ENCODE results near the gene SLC14A1.

Gene SLC14A1

GRCh38 chr18:45739268-45739667 lies 15.3 kb downstream of the SLC14A1 start:
- no peak for DNase-seq (ENCODE audit: low read depth, low spot score)
- TF ChIP-seq EZH2 (IDR thresholded peaks at IDR 0.05) (no peak), FOXP2 (optimal IDR thresholded peaks at IDR 0.05; ENCODE audit: control extremely low read depth, extremely low read length, insufficient read depth) (no peak), POLR2AphosphoS5 (IDR thresholded peaks at IDR 0.05; ENCODE audit: borderline replicate concordance, low read depth, low read length) (no peak)
- Histone ChIP-seq H3K27ac (no peak overlapping the region), H3K9ac (ENCODE audit: insufficient read length) (no peak overlapping the region), H3K36me3 (ENCODE audit: insufficient read depth, low read length) (no peaks in the 10 kb centered on the region), H3K4me3 (no peak overlapping the region), H3K9me3 (ENCODE audit: low read depth, low read length) (no peaks in the 10 kb centered on the region)

- Histone ChIP-seq H3K27ac (no peak overlapping the region), H3K9ac (ENCODE audit: insufficient read length) (no peak overlapping the region), H3K9me3 (ENCODE audit: low read depth, low read length) (no peaks in the 10 kb centered on the region), H3K4me3 (no peak overlapping the region), H3K36me3 (ENCODE audit: insufficient read depth, low read length) (no peaks in the 10 kb centered on the region)
- DNase-seq (ENCODE audit: low read depth, low spot score): no peak
- no peak for TF ChIP-seq EZH2 (IDR thresholded peaks at IDR 0.05)
Measured at GRCh38 chr18:45739848-45740247, 15.9 kb downstream of the SLC14A1 start.

GRCh38 chr18:45741056-45741455 lies 17.1 kb downstream of the SLC14A1 start:
- TF ChIP-seq EZH2 (IDR thresholded peaks at IDR 0.05) (no peak), POLR2AphosphoS5 (IDR thresholded peaks at IDR 0.05; ENCODE audit: borderline replicate concordance, low read depth, low read length) (no peak), FOXP2 (optimal IDR thresholded peaks at IDR 0.05; ENCODE audit: control extremely low read depth, extremely low read length, insufficient read depth) (no peak)
- no peaks in the 10 kb centered on the region for H3K36me3 ChIP-seq (ENCODE audit: insufficient read depth, low read length)
- no peaks in the 10 kb centered on the region for H3K9me3 ChIP-seq (ENCODE audit: low read depth, low read length)
- DNase-seq (ENCODE audit: low read depth, low spot score): no peak
- no peak overlapping the region for H3K4me3 ChIP-seq
- H3K9ac ChIP-seq (ENCODE audit: insufficient read length): no peak overlapping the region
- H3K27ac ChIP-seq: no peak overlapping the region

- H3K36me3 ChIP-seq (ENCODE audit: insufficient read depth, low read length): no peaks in the 10 kb centered on the region
- TF ChIP-seq FOXP2 (optimal IDR thresholded peaks at IDR 0.05; ENCODE audit: control extremely low read depth, extremely low read length, insufficient read depth) (no peak), POLR2AphosphoS5 (IDR thresholded peaks at IDR 0.05; ENCODE audit: borderline replicate concordance, low read depth, low read length) (no peak), EZH2 (IDR thresholded peaks at IDR 0.05) (no peak)
- H3K9ac ChIP-seq (ENCODE audit: insufficient read length): no peak overlapping the region
- no peak for DNase-seq (ENCODE audit: low read depth, low spot score)
- no peak overlapping the region for H3K4me3 ChIP-seq
- H3K27ac ChIP-seq: no peak overlapping the region
- no peaks in the 10 kb centered on the region for H3K9me3 ChIP-seq (ENCODE audit: low read depth, low read length)
Measured at GRCh38 chr18:45745817-45746461, 22.0 kb downstream of the SLC14A1 start.

GRCh38 chr18:45748501-45748900 lies 24.5 kb downstream of the SLC14A1 start:
- Histone ChIP-seq H3K27ac (no peak overlapping the region), H3K9me3 (ENCODE audit: low read depth, low read length) (no peaks in the 10 kb centered on the region), H3K4me3 (no peak overlapping the region), H3K9ac (ENCODE audit: insufficient read length) (no peak overlapping the region), H3K36me3 (ENCODE audit: insufficient read depth, low read length) (no peaks in the 10 kb centered on the region)
- DNase-seq (ENCODE audit: low read depth, low spot score): no peak
- no peak for TF ChIP-seq FOXP2 (optimal IDR thresholded peaks at IDR 0.05; ENCODE audit: control extremely low read depth, extremely low read length, insufficient read depth)
- TF ChIP-seq POLR2AphosphoS5 (IDR thresholded peaks at IDR 0.05; ENCODE audit: borderline replicate concordance, low read depth, low read length): no peak
- TF ChIP-seq EZH2 (IDR thresholded peaks at IDR 0.05): no peak

GRCh38 chr18:45749918-45750689 lies 26.1 kb downstream of the SLC14A1 start:
- H3K4me3 ChIP-seq: no peak overlapping the region
- DNase-seq (ENCODE audit: low read depth, low spot score): no peak

GRCh38 chr18:45751766-45752165 lies 27.8 kb downstream of the SLC14A1 start:
- Histone ChIP-seq H3K9ac (ENCODE audit: insufficient read length) (no peak overlapping the region), H3K4me3 (no peak overlapping the region), H3K27ac (no peak overlapping the region), H3K36me3 (ENCODE audit: insufficient read depth, low read length) (no peaks in the 10 kb centered on the region), H3K9me3 (ENCODE audit: low read depth, low read length) (no peaks in the 10 kb centered on the region)
- TF ChIP-seq FOXP2 (optimal IDR thresholded peaks at IDR 0.05; ENCODE audit: control extremely low read depth, extremely low read length, insufficient read depth) (no peak), EZH2 (IDR thresholded peaks at IDR 0.05) (no peak), POLR2AphosphoS5 (IDR thresholded peaks at IDR 0.05; ENCODE audit: borderline replicate concordance, low read depth, low read length) (no peak)
- DNase-seq (ENCODE audit: low read depth, low spot score): no peak

More at GRCh38 chr18:45749918-45750689, 26.1 kb downstream of the SLC14A1 start:
- Histone ChIP-seq H3K27ac (no peak overlapping the region), H3K9me3 (ENCODE audit: low read depth, low read length) (no peaks in the 10 kb centered on the region), H3K36me3 (ENCODE audit: insufficient read depth, low read length) (no peaks in the 10 kb centered on the region), H3K9ac (ENCODE audit: insufficient read length) (no peak overlapping the region)
- TF ChIP-seq FOXP2 (optimal IDR thresholded peaks at IDR 0.05; ENCODE audit: control extremely low read depth, extremely low read length, insufficient read depth): no peak

- H3K9me3 ChIP-seq (ENCODE audit: low read depth, low read length): no peaks in the 10 kb centered on the region
- no peak overlapping the region for H3K4me3 ChIP-seq
- DNase-seq (ENCODE audit: low read depth, low spot score): no peak
- no peaks in the 10 kb centered on the region for H3K36me3 ChIP-seq (ENCODE audit: insufficient read depth, low read length)
- no peak overlapping the region for H3K9ac ChIP-seq (ENCODE audit: insufficient read length)
- no peak overlapping the region for H3K27ac ChIP-seq
- no peak for TF ChIP-seq FOXP2 (optimal IDR thresholded peaks at IDR 0.05; ENCODE audit: control extremely low read depth, extremely low read length, insufficient read depth)
- TF ChIP-seq POLR2AphosphoS5 (IDR thresholded peaks at IDR 0.05; ENCODE audit: borderline replicate concordance, low read depth, low read length): no peak
- no peak for TF ChIP-seq EZH2 (IDR thresholded peaks at IDR 0.05)
Measured at GRCh38 chr18:45752681-45753080, 28.7 kb downstream of the SLC14A1 start.

- no peak for DNase-seq (ENCODE audit: low read depth, low spot score)
- no peak overlapping the region for H3K4me3 ChIP-seq
- no peak overlapping the region for H3K9ac ChIP-seq (ENCODE audit: insufficient read length)
- H3K36me3 ChIP-seq (ENCODE audit: insufficient read depth, low read length): no peaks in the 10 kb centered on the region
- TF ChIP-seq EZH2 (IDR thresholded peaks at IDR 0.05): no peak
- TF ChIP-seq POLR2AphosphoS5 (IDR thresholded peaks at IDR 0.05; ENCODE audit: borderline replicate concordance, low read depth, low read length): no peak
- no peaks in the 10 kb centered on the region for H3K9me3 ChIP-seq (ENCODE audit: low read depth, low read length)
- no peak overlapping the region for H3K27ac ChIP-seq
Measured at GRCh38 chr18:45753286-45753685, 29.3 kb downstream of the SLC14A1 start.

Data from SK-N-MC (cell line).